Myocyte (in vitro differentiated cells): Measurements from ENCODE around the gene MYL7. TPM values are rescaled to one million over a fixed set of nuclear protein-coding genes. Genes with fewer than 3 reads are reported as not detected.

Experiments used
- DNase-seq: peaks from one replicate; pipeline ENCODE4 v3.0.0-alpha.2; 2012; ENCODE audit warnings: low read depth
- total RNA-seq: library from RNA; depleted of rRNA; stranded (reverse); fragments of >200 nt; gene quantifications from 2 replicates; pipeline ENCODE4 v1.2.3, GENCODE V29; 2014

The MYL7 gene
- total RNA-seq, 1 donor from 2014 or later, result not detected

DNA sequence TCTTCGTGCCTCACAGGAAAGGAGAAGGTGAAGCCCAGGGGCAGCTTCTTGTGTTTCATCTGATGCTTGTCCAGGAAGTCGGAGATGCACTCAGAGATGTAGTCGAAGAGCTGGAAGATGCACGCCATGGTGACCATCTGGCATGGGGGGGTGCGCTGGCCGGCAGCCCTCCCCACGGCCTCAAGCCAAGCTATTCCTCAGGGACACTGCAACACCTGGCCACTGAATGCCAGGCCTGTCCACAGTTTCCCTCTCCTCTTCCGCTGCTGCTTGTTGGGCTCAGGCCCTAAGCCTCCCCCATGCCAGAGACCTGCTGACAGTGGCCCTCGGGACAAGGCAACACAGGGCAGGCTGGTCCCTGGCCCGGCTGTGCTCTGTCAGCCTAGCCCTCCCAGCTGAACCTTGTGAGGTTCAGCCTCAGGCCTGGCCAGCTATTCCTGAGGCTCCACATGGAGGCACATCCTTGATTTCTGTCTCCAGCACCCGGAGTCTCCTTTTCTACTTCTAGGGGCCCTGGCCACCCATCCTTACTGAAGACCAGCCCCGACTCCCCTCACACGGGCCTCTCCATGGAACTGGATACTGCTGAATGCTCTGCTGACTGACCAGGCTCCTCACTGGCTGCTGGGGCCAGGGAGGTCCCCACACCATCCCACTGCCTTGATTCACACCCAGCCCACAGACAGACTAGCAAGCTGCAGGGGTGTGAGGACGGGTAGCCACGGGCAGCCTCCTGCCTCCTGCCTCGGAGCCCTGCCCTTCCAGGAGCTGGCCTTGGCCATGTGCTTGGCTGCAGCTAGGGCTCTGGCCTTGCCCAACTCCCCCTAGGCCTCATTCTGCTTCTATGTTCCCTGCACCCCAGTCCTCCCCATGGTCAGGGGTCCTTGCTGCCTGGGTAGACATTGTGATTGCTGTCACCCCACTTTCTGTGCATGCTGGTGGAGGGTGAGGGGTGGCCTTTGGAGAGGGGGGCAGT, 10.1 kb upstream of the MYL7 start:
- DNase-seq, result no peak

DNA sequence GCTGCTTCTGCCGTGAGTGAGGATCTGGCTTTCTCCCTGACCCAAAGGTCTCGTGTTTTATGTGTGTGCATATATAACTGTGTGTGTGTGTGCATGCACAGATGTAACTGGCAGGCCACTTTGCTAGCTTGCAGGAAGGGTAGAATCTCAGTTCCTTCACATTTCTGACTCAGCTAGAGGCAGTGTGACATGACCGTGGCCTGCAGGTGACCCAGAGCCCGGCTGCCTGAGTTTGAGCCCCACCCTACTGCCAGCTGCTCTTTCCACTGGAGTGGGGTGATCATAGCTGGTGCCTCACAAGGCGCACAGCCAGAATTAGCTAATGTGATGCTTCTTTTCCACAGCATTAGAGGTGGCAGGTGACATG, 9.3 kb upstream of the MYL7 start:
- DNase-seq, result peak; percentile 83

DNA sequence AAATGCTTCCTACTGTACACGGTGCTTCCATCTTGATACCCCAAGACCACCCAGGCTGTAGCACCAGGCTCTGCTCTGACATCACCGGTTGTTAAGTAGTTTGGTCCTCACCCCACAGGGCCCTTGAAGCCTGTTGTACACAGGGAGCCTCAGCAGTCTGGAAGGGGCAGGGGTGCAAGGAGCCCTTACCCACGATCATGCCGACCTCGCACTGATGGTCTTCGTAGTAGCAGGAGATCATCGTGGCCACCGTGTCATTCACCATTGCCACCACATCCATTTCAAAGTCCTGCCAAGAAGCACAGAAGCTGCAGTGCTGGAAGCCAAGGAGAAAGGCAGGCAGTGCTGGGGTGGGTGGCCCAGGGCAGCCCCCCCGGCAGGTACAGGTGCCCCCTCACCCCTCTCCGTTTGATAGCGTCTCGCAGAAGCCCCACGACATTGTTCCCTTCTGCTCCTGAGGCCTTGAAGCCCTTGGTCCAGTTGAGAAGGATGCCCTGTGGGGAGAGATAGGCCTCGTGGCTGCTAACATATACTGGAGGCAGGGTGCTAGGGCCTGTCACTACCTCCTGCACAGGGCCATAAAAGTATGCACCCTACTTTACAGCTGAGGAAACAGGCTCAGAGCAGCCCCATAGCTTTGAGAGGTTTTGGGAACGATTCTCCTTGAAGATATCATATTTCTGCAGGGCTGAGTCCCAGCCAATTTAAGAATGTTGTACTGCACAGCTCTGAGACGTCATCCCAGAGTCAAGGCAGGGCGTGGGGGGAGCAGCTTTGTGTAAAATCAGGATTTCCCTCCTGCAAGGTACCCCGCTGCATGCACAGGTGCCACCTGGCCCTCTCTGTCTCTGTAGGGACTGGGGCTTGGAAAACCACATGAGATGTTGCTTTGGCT, 8.7 kb upstream of the MYL7 start:
- DNase-seq, result peak; percentile 46

DNA sequence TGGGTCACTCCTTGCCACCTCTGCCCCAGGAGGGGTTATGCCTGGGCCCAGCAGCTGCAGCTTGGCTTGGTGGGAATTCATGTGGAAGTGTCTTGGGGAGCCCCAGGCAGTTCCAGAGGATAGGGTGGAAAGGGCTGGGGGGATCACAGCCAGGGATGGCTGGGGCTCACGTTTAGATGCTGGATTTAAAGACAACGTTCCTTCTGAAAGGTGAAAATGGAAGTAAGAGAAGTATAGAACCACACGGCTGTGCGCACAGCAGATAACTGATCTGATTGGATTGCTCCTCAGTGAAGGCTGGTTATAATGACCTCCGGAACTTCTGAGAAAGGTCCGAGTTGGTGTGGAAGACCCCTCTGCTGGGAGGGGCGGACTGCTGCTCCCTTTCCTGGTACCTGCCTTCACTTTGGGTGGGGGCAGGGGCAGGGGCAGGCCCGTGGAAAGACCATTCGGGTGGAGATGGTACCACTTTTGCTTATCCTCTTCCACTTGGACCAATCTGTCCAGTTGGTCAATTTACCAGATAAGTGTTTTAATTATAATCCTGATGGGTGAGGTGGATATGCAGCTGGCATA, 7.9 kb upstream of the MYL7 start:
- DNase-seq, result no peak

DNA sequence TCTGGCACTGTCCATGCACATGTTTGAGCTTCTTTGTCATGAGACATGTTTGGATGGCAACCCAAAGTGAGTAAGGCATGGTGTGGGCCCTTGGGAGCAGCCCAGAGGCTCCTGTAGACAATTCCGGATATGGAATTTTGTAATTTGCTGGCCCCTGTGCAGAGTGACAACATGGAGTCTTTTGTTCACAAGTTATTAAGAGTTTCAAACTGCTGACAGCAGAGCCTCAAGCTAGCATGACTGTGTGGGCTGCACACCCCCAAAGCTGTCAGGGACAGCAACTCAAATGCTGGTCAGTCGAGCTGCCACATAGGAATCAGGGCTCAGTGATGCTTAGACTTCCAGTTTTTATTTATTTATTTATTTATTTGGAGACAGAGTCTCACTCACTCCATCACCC, 7.0 kb upstream of the MYL7 start:
- no peak for DNase-seq

DNA sequence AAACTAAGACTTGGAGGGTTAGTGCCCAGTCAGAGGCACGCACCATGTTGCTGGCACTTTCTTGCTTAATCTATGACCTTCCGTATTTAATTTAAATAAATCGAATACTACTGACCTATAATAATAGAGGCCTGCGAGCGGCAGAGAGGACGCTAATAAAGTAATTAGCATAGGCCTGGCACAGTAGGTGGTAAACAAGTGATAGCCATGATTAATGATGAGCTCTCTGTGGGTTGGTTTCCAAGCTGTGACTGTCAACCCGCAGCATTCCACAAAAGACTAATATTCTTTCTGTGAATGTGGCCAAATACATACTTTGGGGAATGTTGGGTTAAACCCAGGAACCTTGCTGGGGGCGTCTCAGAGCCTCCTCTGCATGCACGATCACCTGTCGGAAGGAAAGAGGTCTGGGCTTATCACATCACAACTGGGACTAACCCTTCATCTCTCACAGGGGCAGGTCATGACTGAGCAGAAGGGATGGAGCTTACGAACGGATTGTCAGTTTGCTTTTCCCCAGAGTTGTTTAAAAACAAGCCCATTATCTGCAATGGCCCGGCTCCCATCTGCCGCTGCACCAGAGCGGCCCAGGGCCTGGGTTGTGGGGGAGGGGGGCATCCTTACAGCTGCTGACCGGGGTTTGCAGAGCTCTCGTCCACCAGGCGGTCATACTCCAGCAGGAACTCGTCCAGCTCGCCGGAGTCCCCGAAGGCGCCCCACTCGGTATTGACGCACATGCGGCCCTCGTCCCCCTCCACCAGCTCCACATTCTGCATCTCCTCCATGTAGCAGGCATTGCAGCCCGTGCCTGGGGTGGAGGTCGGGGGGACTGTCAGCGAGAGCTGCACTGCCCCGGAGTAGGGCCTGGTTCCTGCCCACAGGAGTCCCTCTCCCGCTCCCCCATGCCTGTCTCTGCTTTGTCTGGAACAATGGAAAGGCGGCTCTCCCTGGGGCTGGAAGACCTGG, 6.2 kb upstream of the MYL7 start:
- DNase-seq, result no peak

DNA sequence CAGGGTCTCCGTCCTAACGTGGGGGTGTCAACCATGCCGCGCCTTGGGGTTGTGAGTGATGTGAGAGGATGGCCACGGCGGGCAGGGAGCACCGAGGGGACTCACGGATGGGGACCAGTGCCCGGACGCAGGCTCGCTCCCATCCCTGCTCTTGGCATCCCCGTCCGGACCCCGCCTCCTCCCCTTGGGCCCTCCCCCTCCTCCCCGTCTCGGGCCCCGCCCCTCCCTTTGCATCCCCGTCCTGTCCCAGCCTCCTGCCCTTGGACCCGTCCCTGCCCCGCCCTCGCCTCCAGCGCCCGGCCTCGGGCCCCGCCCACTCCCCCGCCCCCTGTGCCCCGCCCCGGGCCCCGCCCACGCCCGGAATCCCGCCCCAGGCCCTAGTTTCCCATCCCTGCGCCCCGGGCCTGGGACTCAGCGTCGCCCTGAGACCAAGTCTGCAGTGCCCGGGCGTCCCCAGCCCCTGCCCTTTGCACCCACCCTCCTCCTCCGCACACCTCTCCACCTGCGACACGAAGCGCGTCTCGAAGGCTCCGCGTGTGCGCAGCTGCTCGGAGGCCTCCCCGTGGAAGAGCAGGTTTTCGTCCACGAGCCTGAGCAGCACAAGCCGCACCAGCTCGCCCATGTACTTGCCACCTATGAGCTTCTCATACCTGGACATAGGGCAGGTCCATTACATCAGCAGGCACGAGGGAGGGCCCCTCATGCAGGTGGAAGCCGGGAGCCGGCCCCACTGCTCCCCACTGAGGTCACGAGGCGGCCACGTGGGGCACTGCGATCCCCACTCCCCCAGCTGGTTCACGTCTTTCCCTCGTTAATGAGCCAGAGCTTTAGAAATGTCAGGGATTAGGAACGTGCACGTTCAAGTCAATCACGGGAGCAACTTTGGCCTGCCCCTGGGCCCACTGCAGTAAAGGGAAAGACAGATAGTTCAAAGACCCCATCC, 5.1 kb upstream of the MYL7 start:
- no peak for DNase-seq

DNA sequence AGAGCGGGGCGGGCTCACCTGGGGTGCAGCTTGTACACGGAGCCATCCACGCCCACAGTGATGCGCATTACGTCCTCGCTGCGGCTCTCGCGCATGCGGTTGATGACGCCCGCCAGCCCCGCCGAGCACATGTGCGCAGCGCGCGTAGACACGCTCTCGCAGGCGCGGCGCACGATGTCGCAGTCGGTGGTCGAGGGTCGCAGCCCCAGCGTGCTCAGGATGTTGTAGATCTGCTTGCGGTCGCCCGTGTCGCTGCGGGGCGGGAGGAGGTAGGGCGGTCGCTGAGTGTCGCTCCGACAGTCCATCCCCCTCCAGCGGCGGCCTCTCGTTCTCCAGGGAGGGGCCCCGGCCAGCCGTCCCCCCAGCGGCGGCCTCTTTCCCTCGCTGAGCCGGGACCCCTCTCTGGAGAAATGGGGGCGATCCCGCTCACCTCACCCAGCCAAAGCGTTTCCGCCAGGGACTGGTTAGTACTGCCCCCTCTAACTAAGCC, 4.4 kb upstream of the MYL7 start:
- no peak for DNase-seq

DNA sequence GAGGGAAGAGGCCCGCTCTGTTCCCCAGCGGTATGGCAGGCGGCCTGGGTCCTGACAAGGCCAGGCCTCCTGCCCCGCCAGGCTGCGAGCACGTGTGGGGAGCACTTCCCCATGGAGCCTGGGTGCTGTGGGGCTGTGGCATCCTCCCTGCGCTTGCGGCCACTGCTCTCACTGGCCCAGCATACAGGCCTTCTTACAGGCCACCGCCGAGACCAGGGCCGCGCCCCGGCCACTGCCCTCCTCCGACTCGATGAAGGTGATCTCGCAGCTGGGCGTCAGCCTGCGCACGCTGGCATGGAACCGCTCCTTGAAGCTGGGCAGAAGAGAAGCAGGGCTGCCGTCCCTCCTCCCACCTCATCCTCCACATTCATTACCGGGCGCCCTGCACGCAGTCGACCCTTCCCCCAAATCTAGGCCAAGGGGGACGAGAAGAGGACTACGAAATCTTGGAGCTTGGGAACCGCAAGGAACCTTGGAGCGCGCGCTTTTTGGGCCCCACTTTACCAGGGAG, 3.9 kb upstream of the MYL7 start:
- DNase-seq, result no peak

DNA sequence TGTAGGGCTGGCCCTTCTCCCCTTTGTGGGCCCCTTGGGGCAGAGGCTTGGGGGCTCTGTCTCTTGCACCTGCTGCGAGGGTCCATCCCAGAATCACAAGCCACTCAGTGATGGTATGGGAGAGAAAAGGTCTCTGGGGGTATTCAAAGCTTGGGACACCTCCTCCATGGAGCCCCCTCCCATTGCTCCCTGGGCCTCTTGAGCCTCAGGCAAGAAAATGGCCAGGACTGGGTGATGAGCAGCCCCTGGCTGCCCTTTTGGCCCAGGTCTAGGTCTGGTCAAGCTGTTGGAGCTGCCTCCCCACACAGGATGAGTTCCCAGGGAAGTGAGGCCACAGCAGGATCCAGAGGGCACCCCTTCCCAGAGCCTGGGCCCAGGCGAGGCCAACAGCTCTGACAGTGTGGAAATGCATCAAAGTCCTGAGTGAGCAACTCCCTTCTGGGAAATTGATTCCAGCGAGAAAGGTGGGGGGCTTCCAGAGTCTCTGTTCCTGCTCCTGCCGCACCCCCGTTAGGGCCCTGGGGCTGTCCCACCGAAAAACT, 3.4 kb upstream of the MYL7 start:
- DNase-seq, result no peak

DNA sequence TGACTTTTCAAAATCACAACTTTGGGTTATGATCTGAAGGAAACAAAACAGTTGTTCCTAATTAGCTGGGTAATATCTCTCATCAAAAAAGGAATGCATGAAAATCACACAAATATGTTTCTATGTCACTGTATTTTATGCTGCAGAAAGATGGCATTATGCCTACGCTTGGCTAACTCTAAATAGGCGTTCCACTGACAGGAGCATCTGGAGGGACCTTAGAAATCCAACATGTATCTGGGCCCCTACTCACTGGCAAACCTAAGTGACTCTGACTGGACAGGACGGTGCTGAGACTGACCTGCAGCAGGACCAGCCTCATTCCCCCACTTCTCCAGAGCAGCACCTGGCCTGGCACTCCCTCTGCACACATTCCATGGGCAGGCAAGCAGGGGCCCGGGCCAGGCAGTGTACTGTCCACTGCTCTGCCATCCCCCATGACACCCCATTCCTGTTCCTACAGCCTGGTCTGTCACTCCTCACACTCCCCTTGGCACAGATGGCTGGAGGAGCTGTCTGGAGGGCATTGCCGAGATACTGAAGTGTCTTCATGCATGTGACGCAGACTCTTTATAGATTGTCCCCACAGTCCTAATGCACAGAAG, 2.6 kb upstream of the MYL7 start:
- DNase-seq, result no peak

DNA sequence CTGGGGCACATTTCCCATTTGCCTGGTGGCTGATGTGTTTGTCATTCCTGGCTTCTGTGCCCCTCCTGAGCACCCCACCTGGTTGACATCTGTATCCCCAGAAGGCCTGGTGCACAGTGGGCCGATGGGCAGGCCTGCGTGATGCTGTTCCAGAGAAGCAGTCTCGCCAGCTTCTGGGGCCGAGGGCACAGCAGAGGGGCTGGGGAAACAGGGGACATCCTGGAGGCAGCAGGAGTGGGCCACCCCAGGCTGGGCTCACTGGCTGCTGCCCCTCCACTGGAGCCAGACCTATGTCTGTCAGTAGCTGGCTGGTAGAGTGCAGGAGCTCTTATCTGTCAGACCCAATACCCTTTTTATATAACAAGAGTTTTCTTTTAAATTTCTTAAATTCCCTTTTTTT, 896 bp upstream of the MYL7 start:
- no peak for DNase-seq

DNA sequence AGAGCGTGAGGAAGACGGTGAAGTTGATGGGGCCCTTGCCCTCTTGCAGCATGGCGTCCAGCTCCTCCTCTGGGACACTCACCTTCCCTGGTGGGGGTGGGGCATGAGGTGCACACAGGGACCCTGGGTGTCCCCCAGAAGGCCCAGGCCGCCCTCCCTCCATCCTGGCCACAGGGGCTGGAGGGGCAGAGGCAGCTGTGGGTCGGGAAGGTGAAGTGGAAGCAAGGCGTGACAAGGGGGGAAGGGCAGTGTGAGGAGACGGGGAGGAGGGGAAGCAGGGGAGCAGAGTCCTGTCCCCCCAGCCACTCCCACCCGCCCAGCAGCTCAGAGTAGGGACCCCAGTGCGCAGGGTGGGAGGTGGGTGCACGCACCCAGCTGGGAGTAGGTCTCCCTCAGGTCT, 791 bp downstream of the MYL7 start:
- no peak for DNase-seq

DNA sequence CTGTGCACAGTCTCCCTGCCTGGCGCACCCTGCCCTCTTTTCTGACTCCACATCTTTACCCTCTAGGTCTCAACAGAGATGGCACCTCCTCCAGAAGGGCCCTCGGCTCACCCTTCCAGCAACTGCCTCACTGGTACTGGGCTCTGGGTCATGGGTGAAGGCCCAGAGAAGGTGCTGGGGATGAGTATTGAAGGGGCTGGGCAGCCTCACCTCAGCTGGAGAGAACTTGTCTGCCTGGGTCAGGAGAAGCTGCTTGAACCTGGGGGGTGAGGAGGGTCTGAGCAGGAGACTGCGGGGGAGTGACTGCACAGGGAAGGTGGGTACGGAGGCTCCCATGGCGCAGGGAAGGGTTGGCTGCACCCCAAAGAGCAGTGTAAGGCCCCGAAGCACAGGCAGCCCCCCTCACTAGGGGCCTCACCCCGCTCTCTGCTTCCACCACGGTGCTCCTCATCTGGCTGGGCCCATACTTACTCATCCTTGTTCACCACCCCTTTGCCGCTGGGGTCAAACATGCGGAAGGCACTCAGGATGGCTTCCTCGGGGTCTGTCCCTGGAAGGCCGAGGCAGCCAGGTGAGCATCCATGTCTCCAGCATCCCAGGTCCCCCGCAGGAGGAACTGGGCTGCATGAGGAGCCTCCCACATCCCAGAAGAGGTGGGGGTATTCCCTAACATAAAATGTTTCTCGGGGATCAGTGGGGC, 1.7 kb downstream of the MYL7 start:
- DNase-seq, result no peak

DNA sequence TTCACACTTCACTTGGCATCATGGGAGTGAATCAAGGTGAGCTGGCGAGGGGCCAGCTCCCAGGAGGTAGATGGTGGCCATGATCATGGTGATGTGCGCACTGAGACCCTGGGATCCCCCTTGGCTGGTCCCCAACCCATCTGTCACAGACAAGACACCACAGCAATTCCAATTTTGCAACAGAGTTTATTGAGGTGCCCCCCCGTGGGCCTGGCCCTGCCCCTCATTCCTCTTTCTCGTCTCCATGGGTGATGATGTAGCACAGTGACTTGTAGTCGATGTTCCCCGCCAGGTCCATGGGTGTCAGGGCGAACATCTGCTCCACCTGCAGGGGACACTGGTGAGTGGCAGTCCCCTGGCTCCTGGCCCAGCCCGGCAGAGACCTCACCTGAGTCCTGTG, 2.4 kb downstream of the MYL7 start:
- no peak for DNase-seq

DNA sequence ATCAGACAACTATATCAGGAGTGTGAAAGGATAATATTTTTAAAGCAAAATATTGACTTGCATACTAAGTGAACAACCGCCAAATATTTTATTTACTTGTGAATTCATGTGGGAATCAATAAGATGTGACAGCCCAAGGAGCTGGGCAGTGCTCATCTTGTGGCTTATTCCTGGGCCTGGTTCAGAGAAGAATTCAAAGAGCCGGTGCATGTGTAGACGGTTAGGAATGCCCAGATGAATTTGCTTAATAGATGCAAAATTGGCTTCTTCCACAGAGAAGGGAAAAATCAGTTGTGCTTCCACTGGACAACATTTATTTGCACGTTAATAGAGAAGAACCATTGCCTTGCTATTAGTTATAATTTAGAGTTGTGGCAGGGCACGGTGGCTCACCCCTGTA, 4.4 kb downstream of the MYL7 start:
- no peak for DNase-seq

DNA sequence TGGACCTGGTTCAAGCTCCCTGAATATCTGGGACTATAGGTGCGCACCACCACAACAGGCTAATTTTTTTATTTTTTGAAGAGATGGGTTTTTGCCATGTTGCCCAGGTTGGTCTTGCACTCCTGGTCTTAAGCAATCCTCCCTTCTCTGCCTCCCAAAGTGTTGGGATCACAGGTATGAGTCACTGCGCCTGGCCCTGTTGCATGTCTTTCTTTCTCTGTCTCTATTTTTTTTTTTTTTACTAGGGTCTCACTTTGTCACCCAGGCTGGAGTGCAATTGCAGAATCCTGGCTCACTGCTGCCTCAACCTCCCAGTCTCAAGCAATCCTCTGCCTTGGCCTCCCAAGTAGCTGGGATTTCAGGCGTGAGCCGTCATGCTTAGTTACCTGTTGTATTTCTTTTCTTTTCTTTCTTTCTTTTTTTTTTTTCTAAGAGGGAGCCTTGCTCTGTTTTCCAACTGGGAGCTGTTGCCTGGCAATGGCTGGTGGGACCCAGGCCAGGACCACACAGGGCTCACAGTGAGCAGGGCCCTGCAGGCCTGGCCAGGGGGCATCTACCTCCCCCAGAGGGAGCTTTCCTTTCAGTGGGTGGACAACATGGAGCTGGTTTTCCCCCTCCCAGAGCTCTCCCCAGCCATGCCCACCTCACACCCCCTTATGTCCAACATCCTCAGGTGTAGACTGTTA, 6.0 kb downstream of the MYL7 start:
- no peak for DNase-seq
